Activated CD8-positive, alpha-beta memory T cell treated with anti-CD3 and anti-CD28 coated beads for 24 hours (primary cell): ENCODE measurements around the gene IRF9.

Source experiments
- DNase-seq: peaks from one replicate; pipeline ENCODE4 v3.0.0-alpha.2; 2020

Gene IRF9

DNA sequence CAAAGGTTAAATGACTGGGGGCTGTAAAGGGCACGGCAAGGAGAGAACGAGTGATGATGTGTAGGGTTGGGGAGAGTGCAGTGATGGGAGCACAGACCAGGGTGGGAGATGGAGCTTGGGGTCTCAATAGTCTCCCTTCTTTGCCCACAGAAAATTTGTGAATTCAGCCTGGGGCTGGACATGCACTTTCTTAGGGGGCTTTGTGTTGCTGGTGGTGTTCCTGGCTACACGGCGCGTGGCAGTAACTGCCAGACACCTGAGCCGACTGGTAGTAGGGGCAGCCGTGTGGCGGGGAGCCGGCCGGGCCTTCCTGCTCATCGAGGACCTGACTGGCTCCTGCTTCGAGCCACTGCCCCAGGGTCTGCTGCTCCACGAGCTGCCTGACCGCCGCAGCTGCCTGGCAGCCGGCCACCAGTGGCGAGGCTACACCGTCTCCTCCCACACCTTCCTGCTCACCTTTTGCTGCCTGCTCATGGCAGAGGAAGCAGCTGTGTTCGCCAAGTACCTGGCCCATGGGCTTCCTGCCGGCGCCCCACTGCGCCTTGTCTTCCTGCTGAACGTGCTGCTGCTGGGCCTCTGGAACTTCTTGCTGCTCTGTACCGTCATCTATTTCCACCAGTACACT, 28.9 kb upstream of the IRF9 start:
- DNase-seq: peak; percentile 71

DNA sequence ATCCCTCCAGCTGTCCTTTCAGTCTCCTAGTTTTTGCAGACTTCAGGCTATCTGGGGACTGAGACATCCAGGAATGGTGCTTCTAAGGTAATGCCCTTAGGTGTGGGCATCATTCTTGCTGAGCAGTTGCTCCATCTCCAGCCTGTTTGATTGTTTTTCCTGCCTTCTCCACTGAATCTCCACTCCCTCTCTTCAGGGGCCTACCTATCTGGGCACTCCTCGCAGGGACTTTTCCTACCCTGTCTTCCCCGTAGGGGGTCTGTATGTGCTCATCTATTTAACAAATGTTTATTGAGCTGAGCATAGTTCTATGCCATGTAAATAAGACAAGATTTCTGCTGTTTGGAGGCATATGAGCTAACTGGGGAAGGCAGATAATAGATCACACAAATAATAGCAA, 28.1 kb upstream of the IRF9 start:
- no peak for DNase-seq

DNA sequence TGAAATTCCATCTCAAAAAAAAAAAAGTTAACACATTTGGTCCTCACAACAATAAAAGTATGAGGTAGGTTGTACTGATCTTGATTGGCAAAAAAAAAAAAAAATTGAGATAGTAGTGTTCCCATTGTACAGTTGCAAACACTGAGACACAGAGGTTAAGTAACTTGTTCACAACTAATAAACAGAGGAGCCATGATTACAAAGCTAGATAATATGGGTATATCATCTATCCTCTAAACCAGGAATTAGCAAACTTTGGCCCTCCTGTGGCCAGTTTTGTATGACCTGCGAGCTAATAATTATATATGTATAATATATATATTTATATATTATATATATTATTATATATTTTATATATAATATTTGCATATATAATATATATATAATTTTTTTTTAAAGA, 27.3 kb upstream of the IRF9 start:
- no peak for DNase-seq

DNA sequence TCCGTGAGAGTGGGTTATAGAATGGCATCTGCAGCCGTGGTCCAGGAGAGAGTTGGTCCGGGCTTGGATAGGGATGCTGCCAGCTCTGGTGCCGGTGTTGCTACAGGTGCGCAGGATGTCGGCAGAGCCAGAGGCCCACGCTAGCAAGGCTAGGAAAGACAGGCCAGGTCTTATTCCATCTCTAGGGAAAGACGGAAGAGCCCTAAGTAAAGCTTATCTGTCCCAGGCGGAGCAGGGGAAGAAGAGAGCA, 25.6 kb upstream of the IRF9 start:
- DNase-seq: no peak

DNA sequence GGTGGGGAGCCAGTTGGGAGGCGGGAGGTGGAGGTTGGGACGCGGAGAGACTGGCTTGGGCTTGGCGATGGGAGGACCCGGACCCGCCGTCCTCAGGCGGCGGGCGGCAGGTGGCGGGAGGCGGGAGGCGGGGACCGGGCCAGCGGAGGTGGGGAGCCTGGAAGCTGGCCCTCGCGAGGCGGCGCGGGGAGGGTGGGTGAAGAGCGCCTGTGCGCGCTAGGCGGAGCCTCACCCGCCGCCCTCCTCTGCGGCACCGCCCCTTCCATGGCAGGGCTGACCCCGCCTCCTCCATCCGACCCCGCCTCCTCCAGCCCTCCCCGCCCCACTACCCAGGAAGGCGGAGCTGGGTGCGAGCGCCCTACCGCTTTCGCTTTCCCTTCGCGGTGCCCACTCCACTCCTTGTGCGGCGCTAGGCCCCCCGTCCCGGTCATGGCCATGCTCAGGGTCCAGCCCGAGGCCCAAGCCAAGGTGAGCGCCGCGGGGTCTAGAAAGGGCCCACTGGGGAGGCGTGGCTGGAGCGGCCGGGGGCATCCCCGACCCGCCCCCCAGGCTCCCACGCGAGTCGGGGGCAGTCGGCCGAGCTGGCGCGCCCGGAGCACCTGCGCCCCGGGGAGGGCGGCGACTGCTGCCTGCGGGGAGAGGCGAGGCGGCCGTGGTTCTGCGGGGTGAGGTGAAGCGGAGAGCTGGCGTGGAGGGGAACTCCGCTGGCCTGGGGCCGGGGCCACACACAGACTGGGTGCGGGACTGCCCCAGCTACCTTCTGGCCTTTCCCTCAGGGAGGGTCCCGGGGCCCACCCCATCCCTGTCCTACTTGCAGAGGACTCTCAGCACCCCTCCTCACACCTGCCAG, 25.0 kb upstream of the IRF9 start, which contains the start of gene PSME1:
PSME1 (plus strand) TSS at position 361 of the 850 bp plus-strand sequence; CDS start at position 430, 69 bp downstream.
- DNase-seq: peak; percentile 98

DNA sequence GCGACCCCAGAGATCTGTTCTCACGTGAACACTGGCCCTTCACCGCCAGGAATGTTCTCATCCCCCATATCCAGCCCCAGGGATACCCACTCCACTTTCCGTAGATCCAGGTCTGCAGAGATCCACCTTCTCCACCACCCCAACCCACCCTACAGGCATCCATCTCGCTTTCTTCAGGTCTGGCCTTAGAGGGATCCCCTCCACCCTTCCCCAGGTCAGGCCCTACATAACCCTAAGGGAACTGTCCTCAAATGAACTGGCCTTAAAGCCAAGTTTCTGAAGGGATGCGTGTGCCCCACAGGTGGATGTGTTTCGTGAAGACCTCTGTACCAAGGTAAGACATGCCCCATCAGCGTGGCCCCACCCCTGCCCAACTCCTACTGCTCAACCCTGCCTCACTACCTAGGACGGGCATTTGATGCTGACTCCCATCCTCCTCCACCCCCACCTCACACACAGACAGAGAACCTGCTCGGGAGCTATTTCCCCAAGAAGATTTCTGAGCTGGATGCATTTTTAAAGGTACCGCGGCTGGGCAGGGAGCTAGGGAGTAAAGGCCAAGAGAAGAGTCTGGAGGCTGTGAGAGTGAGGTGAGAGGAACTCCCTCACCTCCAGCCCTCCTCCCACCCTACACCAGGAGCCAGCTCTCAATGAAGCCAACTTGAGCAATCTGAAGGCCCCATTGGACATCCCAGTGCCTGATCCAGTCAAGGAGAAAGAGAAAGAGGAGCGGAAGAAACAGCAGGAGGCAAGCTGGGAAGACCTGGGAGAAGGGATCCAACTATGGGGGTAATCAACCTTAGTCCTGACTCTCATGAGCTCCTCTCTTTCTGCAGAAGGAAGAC, 24.2 kb upstream of the IRF9 start:
- no peak for DNase-seq

DNA sequence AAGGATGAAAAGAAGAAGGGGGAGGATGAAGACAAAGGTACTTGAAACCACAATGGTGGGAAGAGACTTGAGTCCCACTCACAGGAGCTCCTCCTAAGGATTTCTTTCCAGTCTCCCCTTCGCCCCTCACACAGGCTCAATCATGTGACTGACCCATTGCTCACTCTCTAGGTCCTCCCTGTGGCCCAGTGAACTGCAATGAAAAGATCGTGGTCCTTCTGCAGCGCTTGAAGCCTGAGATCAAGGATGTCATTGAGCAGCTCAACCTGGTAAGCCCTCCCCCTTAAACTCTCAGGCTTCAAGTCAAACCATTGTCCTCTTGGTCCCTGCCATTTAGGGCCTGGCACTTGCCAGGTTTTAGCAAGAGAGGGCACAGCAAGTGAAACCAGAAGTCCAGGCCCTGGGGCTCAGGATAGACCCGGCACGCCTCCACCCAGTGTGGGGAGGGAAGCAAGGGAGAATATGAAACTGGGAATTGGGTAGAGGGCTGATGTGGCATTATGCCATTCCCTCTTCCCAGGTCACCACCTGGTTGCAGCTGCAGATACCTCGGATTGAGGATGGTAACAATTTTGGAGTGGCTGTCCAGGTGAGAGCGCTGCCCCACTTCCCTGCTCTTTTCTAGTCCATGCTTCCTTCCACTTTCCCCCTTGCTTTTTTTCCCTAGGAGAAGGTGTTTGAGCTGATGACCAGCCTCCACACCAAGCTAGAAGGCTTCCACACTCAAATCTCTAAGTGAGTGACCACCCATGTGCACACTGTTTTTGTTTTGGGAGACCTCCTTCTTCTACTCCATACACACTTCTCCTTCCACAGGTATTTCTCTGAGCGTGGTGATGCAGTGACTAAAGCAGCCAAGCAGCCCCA, 23.3 kb upstream of the IRF9 start:
- DNase-seq: no peak

DNA sequence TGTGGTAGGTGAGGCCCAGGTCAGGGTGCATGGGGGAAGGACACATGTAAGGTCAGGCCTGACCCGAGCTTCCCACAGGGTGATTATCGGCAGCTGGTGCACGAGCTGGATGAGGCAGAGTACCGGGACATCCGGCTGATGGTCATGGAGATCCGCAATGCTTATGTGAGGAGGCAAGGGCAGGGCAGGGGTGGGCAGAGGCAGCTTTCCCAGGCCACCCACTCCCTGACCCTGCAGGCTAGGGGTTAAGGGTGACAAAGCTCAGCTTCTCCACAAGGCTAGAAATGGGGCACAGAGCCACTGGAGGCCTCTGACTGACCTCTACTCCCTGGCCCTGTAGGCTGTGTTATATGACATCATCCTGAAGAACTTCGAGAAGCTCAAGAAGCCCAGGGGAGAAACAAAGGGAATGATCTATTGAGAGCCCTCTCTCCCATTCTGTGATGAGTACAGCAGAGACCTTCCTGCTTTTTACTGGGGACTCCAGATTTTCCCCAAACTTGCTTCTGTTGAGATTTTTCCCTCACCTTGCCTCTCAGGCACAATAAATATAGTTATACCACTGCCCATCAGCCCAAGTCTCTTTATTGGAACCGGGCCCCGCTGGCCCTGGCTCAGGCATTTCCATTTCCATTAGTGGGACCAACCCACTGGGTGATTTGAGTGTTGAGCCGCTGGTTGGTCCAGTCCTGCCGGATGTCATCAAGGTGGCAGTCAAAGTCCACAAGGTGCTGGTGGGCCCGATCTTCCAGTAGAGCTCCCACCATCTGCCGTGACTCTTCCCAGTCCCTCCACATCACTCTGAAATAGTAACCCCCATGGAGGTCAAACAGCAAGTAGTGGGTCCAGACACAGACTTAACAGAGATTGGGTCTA, 22.4 kb upstream of the IRF9 start:
- DNase-seq: no peak

DNA sequence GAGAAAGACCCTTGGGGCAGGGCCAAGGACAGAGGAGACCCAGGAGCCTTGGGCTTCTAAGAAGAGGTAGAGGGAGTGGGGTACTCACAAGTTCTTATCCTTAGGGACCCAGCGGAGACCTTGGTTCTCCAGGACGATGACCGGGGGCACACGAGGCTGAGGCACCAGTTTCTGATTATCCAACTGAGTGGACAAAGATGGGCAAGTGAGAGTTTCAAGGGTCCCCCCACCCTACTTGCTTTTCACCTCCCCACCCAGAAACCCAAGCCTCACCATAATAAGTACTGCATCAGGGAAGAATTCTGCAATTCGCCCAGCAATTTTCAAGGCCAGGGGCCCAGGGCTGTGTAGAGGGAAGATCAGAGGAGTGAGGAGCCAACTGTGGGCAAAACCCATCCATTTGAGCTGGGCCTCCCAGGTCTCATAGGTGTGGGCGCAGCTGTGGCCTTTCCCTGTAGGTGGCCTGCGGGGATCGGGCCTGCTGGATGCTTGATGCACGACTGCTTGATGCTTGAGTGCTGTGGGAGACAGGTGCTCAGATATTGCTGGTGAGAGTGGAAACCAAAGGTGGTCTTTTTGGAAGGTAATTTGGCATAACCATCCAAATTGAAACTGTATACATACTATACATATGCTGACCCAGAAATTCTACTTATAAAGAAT, 21.7 kb upstream of the IRF9 start:
- DNase-seq: no peak

DNA sequence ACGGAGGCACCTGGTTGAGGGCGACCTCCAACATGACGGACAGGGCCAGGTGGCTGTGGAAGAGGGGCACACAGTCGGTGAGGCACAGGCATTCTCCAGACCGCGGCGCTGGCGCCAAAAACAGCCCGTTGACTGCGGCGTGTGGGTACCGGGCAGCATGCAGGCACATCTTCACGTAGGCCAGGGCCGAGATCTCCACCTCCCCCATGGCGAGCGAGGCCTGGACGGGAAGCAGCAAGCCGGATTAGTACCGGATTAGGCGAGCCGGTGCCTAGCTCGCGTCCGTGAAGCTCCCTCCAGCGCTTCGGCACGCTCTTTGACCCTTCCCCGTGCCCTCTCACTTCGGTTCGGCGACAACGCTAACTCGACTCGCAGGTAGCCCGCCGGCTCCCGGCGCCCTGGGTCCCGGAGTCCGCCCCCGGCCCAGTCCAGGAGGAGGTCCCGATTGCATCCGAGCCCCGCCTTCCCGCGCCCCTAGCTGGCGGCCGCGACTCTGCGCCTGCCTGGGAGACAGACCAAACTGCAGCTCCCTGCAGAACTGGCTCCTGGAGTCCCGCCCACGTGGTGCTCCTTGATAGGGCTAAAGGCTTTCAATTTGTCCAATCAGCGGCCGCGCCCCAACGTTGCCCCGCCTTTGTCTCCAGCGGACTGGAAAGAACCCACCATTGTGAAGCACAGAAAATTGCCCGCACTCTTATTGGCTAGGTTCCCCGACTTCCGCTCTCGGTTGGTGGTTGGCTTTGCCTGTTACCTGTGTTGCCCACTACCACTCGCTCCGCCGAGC, 19.8 kb upstream of the IRF9 start, which contains the start of gene EMC9:
EMC9 (minus strand) TSS at position 495 of the 784 bp plus-strand sequence; CDS start at position 208, 287 bp downstream.
- DNase-seq: peak; percentile 99

DNA sequence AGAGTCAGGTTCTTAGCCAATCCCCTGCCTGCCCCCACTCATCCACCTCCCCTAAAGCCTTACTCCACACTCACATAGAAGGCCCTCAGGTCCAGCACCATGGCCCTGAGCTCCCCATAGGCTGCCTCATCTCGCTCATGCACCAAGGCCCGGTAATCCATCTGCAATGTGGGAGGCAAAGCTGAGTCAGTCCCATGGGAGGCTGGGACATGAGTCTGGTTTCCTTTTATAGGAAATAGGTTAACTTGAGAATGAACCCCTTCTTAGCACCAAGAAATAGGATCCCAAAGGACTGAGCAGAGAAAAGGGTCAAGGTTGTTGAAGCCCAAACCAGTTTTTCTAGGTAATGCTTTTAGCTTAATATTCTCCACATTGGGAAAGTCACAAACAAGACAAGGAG, 17.6 kb upstream of the IRF9 start:
- DNase-seq: no peak

DNA sequence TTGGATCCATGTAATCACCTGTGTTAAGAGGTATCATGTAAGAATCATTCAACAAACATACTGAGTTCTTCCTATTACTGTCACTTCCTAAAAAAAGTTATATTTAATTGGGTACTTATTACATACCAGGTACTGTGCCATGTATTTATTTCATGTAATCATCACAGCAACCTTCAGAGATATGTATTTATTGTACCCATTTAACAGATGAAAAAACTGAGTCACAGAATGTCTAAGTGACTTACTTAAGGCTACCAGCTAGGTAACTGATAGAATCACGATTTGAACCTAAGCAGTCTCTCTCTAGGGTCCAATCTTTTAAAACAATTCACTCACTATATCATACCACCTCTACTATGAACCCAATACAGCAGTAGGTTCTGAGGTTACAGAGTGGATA, 16.6 kb upstream of the IRF9 start:
- no peak for DNase-seq

DNA sequence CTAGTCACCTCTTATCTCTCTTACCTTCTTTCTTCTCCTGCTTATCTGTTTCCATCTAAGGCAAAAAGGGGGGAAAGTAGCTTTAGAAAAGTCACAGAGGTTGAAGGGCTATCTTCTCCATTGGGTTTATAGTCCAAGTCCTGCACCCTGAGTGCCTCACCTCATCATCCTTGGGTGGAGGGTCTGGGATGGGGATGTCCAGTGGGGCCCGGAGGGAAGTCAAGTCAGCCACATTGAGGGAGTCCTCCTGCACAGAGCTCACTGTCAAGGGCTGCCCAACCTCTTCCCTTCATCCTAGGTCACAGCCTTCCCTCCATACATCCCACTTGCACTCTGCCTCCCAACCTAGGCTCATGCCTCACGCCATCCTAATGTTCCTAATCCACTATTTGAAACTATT, 15.8 kb upstream of the IRF9 start:
- no peak for DNase-seq

DNA sequence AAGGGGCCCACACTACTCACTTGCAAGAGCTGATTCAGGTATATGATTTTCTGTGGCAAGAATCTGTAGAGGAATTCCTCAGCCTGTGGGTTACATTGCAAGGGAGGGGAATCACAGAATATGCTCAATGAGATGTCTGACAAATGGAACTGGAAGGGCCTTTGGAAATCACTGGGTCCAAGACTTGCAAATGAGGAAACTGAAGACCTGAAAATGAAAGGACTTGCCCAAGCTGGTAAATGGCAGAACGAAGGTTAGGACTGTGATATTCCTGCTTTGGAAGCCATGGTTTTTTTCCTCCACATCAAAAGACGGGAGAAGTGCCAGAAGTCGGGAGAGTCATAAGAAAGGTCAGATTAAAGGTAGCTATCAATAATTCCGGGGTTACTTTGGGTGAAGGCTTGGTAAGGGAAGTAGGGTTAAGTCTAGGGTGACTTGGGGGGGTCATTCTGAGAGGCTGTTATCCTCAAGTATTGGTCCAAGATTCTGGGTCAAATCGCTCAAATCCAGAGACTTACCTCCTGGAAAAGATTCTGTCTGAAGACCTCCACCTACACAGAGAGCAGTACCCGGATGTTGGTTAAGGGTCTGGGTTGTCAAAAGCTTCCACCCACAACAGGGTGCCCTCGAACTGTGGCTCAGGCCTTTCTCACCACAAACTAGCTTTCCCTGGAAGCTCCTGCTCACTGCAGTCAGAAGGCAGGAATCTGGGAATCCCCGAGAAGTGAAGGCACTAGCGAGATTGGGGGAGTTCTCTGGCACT, 15.2 kb upstream of the IRF9 start:
- DNase-seq: no peak

DNA sequence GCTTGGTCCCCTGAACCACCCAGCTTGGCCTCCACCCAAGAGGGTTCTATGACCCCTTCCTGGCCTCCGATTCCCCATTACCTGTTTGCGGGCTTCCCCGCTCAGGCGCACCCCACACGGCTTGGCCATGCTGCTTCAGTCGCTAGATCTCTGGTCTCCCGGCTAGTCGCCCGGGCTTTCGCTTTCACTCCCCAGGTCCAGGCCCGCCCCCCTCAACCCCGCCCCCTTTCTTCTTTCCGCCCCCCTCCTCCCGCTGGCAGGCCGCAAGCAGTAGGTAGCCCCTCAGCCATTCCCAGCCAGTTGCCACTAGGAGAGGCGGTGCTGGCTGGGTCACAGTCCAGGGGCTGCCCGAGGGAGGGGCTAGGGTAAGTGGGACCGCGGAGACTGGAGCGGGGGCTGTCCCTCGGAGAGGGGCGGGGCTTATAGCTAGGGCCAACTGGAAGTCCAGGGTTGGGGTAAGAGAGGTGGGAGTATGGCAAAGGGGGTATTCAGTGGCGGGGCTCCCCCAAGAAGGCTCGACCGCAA, 14.6 kb upstream of the IRF9 start, which contains the start of gene PSME2:
PSME2 (minus strand) TSS at position 158 of the 525 bp plus-strand sequence; CDS start at position 129, 29 bp downstream.
- peak; percentile 95 for DNase-seq

DNA sequence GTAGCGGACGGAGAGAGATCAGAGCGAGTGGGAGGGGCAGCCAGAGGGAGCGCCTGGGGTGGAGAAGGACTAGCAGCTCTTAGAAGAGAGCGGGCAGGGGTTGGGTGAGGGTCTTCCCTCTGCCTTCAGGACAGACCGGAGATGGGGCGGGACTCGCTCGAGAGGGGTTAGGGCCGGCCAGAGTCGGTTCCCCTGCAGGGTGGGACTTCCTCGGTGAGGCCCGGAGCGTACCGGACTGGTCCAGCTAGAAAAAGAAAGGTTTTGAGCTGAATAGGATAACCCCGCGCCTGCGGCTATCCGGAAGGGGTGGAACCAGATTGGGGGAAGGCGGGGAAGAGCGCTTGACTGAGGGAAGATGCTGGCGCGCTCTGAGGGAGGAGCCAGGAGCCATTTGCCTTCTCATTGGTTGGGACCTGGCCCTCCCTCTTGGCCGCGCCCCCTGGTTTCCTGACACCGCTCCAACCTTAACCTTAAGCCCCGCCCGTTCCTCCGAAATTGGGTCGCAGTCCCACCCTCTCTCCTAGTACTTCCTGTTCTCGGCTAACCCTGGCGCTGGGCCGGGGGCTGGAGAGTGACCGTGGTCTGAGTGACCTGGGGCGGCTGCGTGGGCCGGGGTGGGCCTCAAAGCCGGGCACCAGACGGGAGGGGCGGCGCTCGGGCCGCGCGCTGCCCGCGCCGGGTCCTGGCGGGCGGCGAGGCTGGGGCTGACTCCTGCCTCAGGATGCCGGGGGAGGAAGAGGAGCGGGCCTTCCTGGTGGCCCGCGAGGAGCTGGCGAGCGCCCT, 13.9 kb upstream of the IRF9 start, which contains the start of gene RNF31:
RNF31 (plus strand) TSS at position 521 of the 783 bp plus-strand sequence; CDS start at position 722, 201 bp downstream.
- DNase-seq: peak; percentile 96

DNA sequence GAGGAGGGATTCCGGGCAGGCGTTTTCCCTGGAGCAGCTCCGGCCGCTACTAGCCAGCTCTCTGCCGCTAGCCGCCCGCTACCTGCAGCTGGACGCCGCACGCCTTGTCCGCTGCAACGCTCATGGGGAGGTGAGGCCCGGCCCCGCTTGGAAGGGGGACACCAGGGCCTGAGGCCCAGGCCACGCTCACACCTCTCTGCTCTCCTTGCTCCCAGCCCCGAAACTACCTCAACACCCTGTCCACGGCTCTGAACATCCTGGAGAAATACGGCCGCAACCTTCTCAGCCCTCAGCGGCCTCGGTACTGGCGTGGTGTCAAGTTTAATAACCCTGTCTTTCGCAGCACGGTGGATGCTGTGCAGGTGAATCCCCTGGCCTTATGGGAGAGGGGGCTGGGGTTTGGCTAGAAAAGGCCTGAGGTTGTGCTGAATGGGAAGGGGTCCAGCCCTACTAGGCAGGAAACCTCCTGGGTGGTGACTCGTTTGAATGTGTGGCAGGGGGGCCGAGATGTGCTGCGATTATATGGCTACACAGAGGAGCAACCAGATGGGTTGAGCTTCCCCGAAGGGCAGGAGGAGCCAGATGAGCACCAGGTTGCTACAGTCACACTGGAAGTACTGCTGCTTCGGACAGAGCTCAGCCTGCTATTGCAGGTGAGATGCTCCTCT, 13.2 kb upstream of the IRF9 start:
- DNase-seq: no peak
